Adrenal gland (tissue), 5 donors: Measurements from ENCODE around the gene QSOX2.

Experiments used
- POLR2A ChIP-seq, 2 donors: fragments of 450-650 bp; IDR thresholded peaks; one replicate each; pipeline ENCODE4 v1.6.1; 2017; ENCODE audit warnings: antibody characterized with exemption in 2 of 2, mild to moderate bottlenecking in 2 of 2, moderate library complexity in 1 of 2
- TF ChIP-seq, protein P1 (sequence below), 6 experiments: fragments of 450-650 bp in 4 of 6; fragments of 200-600 bp in 2 of 6; sonication (generic) in 1 of 6; IDR thresholded peaks; 1 replicate in 5 of 6; 2 replicates in 1 of 6; pipeline versions ENCODE4 v1.5.1 to v1.8.0; 2016 to 2021; ENCODE audit warnings: antibody characterized with exemption in 6 of 6, mild to moderate bottlenecking in 2 of 6, moderate library complexity in 1 of 6
- donor health status: DM: no; HTN: no; CAD: no.

DNA sequence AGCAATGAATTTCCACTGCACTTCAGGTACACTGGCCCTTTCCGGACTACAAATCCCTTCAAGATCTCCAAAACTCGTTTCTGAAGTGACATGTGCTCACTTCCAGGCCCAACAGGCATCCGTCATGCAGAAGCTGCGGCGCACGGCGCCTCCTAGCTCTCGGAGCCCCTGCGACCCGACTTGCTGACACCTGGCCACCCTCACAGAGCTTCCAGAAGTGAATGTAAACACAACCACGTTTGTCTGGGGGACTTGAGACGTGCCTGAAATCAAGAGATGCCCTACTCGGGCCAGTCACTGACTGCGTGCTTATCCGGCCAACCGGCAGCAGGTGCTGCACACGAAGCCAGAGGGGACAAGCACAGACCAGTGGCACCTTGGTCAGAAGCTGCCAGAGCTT, 35.8 kb downstream of the QSOX2 start:
- TF ChIP-seq, protein P1, sequence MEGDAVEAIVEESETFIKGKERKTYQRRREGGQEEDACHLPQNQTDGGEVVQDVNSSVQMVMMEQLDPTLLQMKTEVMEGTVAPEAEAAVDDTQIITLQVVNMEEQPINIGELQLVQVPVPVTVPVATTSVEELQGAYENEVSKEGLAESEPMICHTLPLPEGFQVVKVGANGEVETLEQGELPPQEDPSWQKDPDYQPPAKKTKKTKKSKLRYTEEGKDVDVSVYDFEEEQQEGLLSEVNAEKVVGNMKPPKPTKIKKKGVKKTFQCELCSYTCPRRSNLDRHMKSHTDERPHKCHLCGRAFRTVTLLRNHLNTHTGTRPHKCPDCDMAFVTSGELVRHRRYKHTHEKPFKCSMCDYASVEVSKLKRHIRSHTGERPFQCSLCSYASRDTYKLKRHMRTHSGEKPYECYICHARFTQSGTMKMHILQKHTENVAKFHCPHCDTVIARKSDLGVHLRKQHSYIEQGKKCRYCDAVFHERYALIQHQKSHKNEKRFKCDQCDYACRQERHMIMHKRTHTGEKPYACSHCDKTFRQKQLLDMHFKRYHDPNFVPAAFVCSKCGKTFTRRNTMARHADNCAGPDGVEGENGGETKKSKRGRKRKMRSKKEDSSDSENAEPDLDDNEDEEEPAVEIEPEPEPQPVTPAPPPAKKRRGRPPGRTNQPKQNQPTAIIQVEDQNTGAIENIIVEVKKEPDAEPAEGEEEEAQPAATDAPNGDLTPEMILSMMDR (IDR thresholded peaks at IDR 0.05), result no peak
- no peak for TF ChIP-seq POLR2A (IDR thresholded peaks at IDR 0.05)
